Endothelial cell of umbilical vein (primary cell): ENCODE results near the gene GPR68. TPM values are rescaled to one million over a fixed set of nuclear protein-coding genes. Genes with fewer than 3 reads are reported as not detected.

Experiments used
- BruUV-seq: library from RNA; stranded (reverse); fragments of 400-500 nt; replicated peaks from 2 replicates; lab custom pipeline; 2021; lab: Mats Ljungman, UMichigan
- CTCF ChIA-PET: fragments of 300-600, 350-600 bp; sonication (Branson Sonifier 250); formaldehyde crosslinking; loops from one replicate; lab custom pipeline; 2021; ENCODE audit warnings: antibody characterized with exemption, inconsistent platforms; lab: Charles Lee
- POLR2A ChIA-PET: fragments of 300-600, 350-600 bp; sonication (Branson Sonifier 250); formaldehyde crosslinking; loops from one replicate; lab custom pipeline; 2021; ENCODE audit warnings: antibody characterized with exemption, inconsistent platforms; lab: Charles Lee
- DNase-seq: peaks from one replicate; pipeline ENCODE4 v3.0.0-alpha.2; 2011; ENCODE audit warnings: low read depth, low spot score
- FAIRE-seq: peaks from 2 replicates; lab custom pipeline; 2011; peaks lifted over from hg19 to GRCh38; lab: Jason Lieb, UNC
- H2AFZ ChIP-seq: 2 replicates; pipeline ENCODE4 v1.6.0; 2012; ENCODE audit warnings: low read depth, low read length, control low read depth, inconsistent platforms
- H3K27ac ChIP-seq: 2 replicates; pipeline ENCODE4 v1.5.1; 2011; ENCODE audit warnings: low read depth, mild to moderate bottlenecking, control low read depth, low read length, moderate library complexity; ENCODE audit not compliant: insufficient read depth
- H3K27me3 ChIP-seq, 2 experiments: 2 replicates each; pipeline versions ENCODE4 v1.6.0 to v1.6.1; 2011; ENCODE audit warnings: low read length in 2 of 2, mixed read lengths in 1 of 2; ENCODE audit not compliant: control insufficient read depth in 2 of 2, insufficient read depth in 2 of 2
- H3K36me3 ChIP-seq, 2 experiments: 2 replicates in 1 of 2; 3 replicates in 1 of 2; pipeline ENCODE4 v1.5.1; 2011; ENCODE audit warnings: low read length in 2 of 2, mild to moderate bottlenecking in 1 of 2, moderate library complexity in 1 of 2; ENCODE audit not compliant: control insufficient read depth in 2 of 2, insufficient read depth in 2 of 2; ENCODE audit errors: extremely low read depth in 1 of 2
- H3K4me1 ChIP-seq: 3 replicates; pipeline ENCODE4 v1.5.1; 2011; ENCODE audit warnings: mild to moderate bottlenecking, low read length; ENCODE audit not compliant: control insufficient read depth, insufficient read depth; ENCODE audit errors: extremely low read depth
- H3K4me2 ChIP-seq: 2 replicates; pipeline ENCODE4 v1.6.1; 2011; ENCODE audit warnings: low read length, control low read depth, mixed read lengths; ENCODE audit not compliant: insufficient read depth
- H3K4me3 ChIP-seq, 3 experiments: fragments of 200-600 bp in 1 of 3; sonication (generic), shearing (Covaris generic) in 1 of 3; replicated peaks in 1 of 3; 2 replicates each; pipeline ENCODE4 v1.5.1; 2011 to 2016; ENCODE audit warnings: control low read depth in 3 of 3, low read length in 3 of 3, mild to moderate bottlenecking in 2 of 3, inconsistent platforms in 1 of 3, low read depth in 1 of 3, moderate library complexity in 1 of 3; ENCODE audit not compliant: insufficient read depth in 1 of 3
- H3K79me2 ChIP-seq: 2 replicates; pipeline ENCODE4 v1.6.0; 2012; ENCODE audit warnings: low read length, inconsistent platforms; ENCODE audit not compliant: control insufficient read depth, insufficient read depth
- H3K9ac ChIP-seq: replicated peaks from 2 replicates; pipeline ENCODE3; 2011; ENCODE audit warnings: low read length, control low read depth; ENCODE audit not compliant: insufficient read depth; ENCODE audit errors: extremely low read depth
- H3K9me1 ChIP-seq: replicated peaks from 3 replicates; pipeline ENCODE4 v1.6.0; 2011; ENCODE audit warnings: mild to moderate bottlenecking, low read length; ENCODE audit not compliant: control insufficient read depth, insufficient read depth; ENCODE audit errors: extremely low read depth
- H3K9me3 ChIP-seq: replicated peaks from 2 replicates; pipeline ENCODE4 v1.5.1; 2012; ENCODE audit warnings: low read length, inconsistent platforms; ENCODE audit not compliant: control insufficient read depth, insufficient read depth
- H4K20me1 ChIP-seq: replicated peaks from 2 replicates; pipeline ENCODE3; 2011; ENCODE audit warnings: mild to moderate bottlenecking, low read length; ENCODE audit not compliant: control insufficient read depth, insufficient read depth; ENCODE audit errors: extremely low read depth
- CTCF ChIP-seq, 2 donors: IDR thresholded peaks; 1 replicate in 1 of 2; 2 replicates in 1 of 2; pipeline ENCODE4 v1.5.1; 2011; ENCODE audit warnings: low read length in 2 of 2, mild to moderate bottlenecking in 2 of 2, moderate library complexity in 2 of 2, control low read depth in 1 of 2, inconsistent platforms in 1 of 2, low read depth in 1 of 2; ENCODE audit not compliant: insufficient read depth in 1 of 2; ENCODE audit errors: extremely low read depth in 1 of 2
- EZH2 ChIP-seq: IDR thresholded peaks from 2 replicates; pipeline ENCODE4 v1.6.1; 2012; ENCODE audit warnings: borderline replicate concordance, low read depth, mild to moderate bottlenecking, moderate library complexity, low read length, inconsistent platforms; ENCODE audit not compliant: severe bottlenecking
- FOS ChIP-seq: IDR thresholded peaks from 2 replicates; pipeline ENCODE4 v1.6.1; 2011; ENCODE audit warnings: mild to moderate bottlenecking, low read length, moderate library complexity, borderline replicate concordance; ENCODE audit not compliant: insufficient read depth
- GATA2 ChIP-seq: IDR thresholded peaks from 2 replicates; pipeline ENCODE4 v1.7.0; 2011; ENCODE audit warnings: low read depth, mild to moderate bottlenecking, moderate library complexity, mixed read lengths, low read length; ENCODE audit not compliant: insufficient read length, insufficient read depth
- JUN ChIP-seq: IDR thresholded peaks from 2 replicates; pipeline ENCODE4 v1.6.1; 2011; ENCODE audit warnings: borderline replicate concordance, low read depth; ENCODE audit not compliant: insufficient read length, insufficient read depth
- MAX ChIP-seq: IDR thresholded peaks from 2 replicates; pipeline ENCODE4 v1.6.1; 2011; ENCODE audit not compliant: insufficient read depth, insufficient read length
- MYC ChIP-seq: IDR thresholded peaks from one replicate; pipeline ENCODE4 v1.6.1; 2011; ENCODE audit warnings: mild to moderate bottlenecking, low read depth, low read length
- POLR2A ChIP-seq: IDR thresholded peaks from 2 replicates; pipeline ENCODE4 v1.6.1; 2012; ENCODE audit warnings: low read depth, mild to moderate bottlenecking, control low read depth, low read length
- POLR2AphosphoS5 ChIP-seq: IDR thresholded peaks from 2 replicates; pipeline ENCODE4 v1.6.1; 2012; ENCODE audit warnings: low read depth, mild to moderate bottlenecking, control low read depth, low read length, moderate library complexity; ENCODE audit not compliant: insufficient read depth
- dilution Hi-C: fragments of 300-500 bp; cut with MboI; formaldehyde crosslinking; loops from one replicate; pipeline ENCODE4 v1.15.0; 2019; ENCODE audit warnings: low sequenced_read_pairs; ENCODE audit not compliant: extremely low pct_ligation_motif_present
- intact Hi-C: fragments of 100-400 bp; cut with micrococcal nuclease; formaldehyde crosslinking; loops from one replicate; pipeline ENCODE4 v1.10.0; 2022
- polyA plus RNA-seq, 4 experiments: library from polyadenylated mRNA; depleted of rRNA in 3 of 4; stranded (reverse) in 3 of 4; unstranded in 1 of 4; fragments of >200 nt; gene quantifications; 2 replicates each; pipeline versions ENCODE4 v1.2.1 to v1.2.3, GENCODE V29; 2011 to 2012; ENCODE audit warnings: missing spikeins in 1 of 4
- total RNA-seq: library from RNA; stranded (reverse); gene quantifications from 2 replicates; pipeline ENCODE4 v1.2.3, GENCODE V29; 2021

Gene GPR68
- total and polyA plus RNA-seq, 2 donors (not counting 3 experiments of a cell fraction or from before 2014, with no cell fraction given) = 0.24 to 0.36 TPM

- no peak for TF ChIP-seq EZH2
- no peak for TF ChIP-seq MYC
- no peak for TF ChIP-seq JUN
- TF ChIP-seq GATA2 = no peak
- TF ChIP-seq FOS = no peak
- TF ChIP-seq POLR2A = no peak
- ChIA-PET POLR2A (interaction anchor here (0.6 kb wide), 1 partner anchor 129 kb away, joined by 4 read pairs; no protein-coding TSS in a partner anchor), CTCF (interaction anchor here (1.2 to 1.7 kb wide), 5 partner anchors 13 to 366 kb away, joined by 3 to 10 read pairs (median 4); no protein-coding TSS in a partner anchor)
- intact Hi-C loops (loop anchor here (5.0 kb wide), 1 partner anchor 92 kb away; no protein-coding TSS in a partner anchor), dilution Hi-C loops (no loop called here)
- H3K27me3 ChIP-seq = no peaks in the 10 kb centered on the region
- H2AFZ ChIP-seq = no peak overlapping the region
- H3K4me1 ChIP-seq = no peaks in the 10 kb centered on the region
- no peak overlapping the region for H3K9ac ChIP-seq
- FAIRE-seq = no peak
- no peak overlapping the region for H3K4me2 ChIP-seq
- BruUV-seq = no TSS peak
- H3K27ac ChIP-seq = no peak overlapping the region
- H4K20me1 ChIP-seq = no peaks in the 10 kb centered on the region
- H3K79me2 ChIP-seq = no peaks in the 10 kb centered on the region
- peaks cover 0 to 12% of the 10 kb centered on the region in 2 experiments for H3K36me3 ChIP-seq
- no peak for DNase-seq
- no peak overlapping the region for H3K4me3 ChIP-seq
- no peaks in the 10 kb centered on the region for H3K9me3 ChIP-seq
- no peaks in the 10 kb centered on the region for H3K9me1 ChIP-seq
Observed at GRCh38 chr14:91269076-91269991, 24.8 kb upstream of the GPR68 start.

- DNase-seq (no peak), FAIRE-seq (no peak)
- intact Hi-C loops = loop anchor here (5.0 kb wide), 1 partner anchor 91 kb away; no protein-coding TSS in a partner anchor
- dilution Hi-C loops = no loop called here
- no peaks in the 10 kb centered on the region for H4K20me1 ChIP-seq
- H3K27me3 ChIP-seq = no peaks in the 10 kb centered on the region
- peaks cover 3% of the 10 kb centered on the region for H3K4me1 ChIP-seq
- H3K9ac ChIP-seq = no peak overlapping the region
- no peak overlapping the region for H3K27ac ChIP-seq
- H3K4me2 ChIP-seq = no peak overlapping the region
- no peak overlapping the region for H2AFZ ChIP-seq
- H3K9me1 ChIP-seq = no peaks in the 10 kb centered on the region
- no peak overlapping the region for H3K4me3 ChIP-seq
- H3K79me2 ChIP-seq = no peaks in the 10 kb centered on the region
- H3K9me3 ChIP-seq = no peaks in the 10 kb centered on the region
- H3K36me3 ChIP-seq = peaks cover 0 to 7% of the 10 kb centered on the region in 2 experiments
- TF ChIP-seq FOS (no peak), JUN (no peak), POLR2AphosphoS5 (no peak), MAX (no peak), POLR2A (no peak), CTCF (IDR thresholded peaks at IDR 0.05; ENCODE audit: extremely low read depth in 1 of 2, insufficient read depth in 1 of 2, low read depth in 1 of 2, low read length in 2 of 2) (no peak), EZH2 (no peak), MYC (no peak), GATA2 (no peak)
- ChIA-PET POLR2A (no interaction called here), CTCF (interaction anchor here (0.6 to 1.2 kb wide), 3 partner anchors 45 to 380 kb away, joined by 3 to 4 read pairs (median 3); no protein-coding TSS in a partner anchor)
- BruUV-seq = no TSS peak
Observed at GRCh38 chr14:91267965-91268437, 23.5 kb upstream of the GPR68 start.
